Activated naive CD8-positive, alpha-beta T cell treated with anti-CD3 and anti-CD28 coated beads, Interleukin-2, amount 10 ng/mL, durations not matched to agents 7 days and 5 days (primary cell): Measurements from ENCODE around the gene NUCKS1. TPM values are rescaled to one million over a fixed set of nuclear protein-coding genes. Genes with fewer than 3 reads are reported as not detected.

Experiments used
- ATAC-seq: fragments of 150-1000 bp; cut with Tn5 transposase; one replicate; pipeline ENCODE4 v1.10.0; 2021; ENCODE audit warnings: low read depth, moderate library complexity
- POLR2A ChIA-PET: fragments of 350-600 bp; sonication (Branson Sonifier 250); formaldehyde crosslinking; loops from one replicate; lab custom pipeline; 2021; ENCODE audit warnings: antibody characterized with exemption; lab: Charles Lee
- DNase-seq: peaks from one replicate; pipeline ENCODE4 v3.0.0; 2021
- H3K27ac Mint-ChIP-seq: one replicate; pipeline ENCODE4 v1.8.0; 2022; ENCODE audit warnings: mild to moderate bottlenecking, mixed read lengths
- H3K27me3 Mint-ChIP-seq: one replicate; pipeline ENCODE4 v1.8.0; 2022; ENCODE audit warnings: mild to moderate bottlenecking, moderate library complexity, mixed read lengths
- H3K36me3 Mint-ChIP-seq: one replicate; pipeline ENCODE4 v1.8.0; 2021; ENCODE audit warnings: mild to moderate bottlenecking, mixed read lengths
- H3K4me1 Mint-ChIP-seq: one replicate; pipeline ENCODE4 v1.8.0; 2021; ENCODE audit warnings: mixed read lengths
- H3K4me3 Mint-ChIP-seq: one replicate; pipeline ENCODE4 v1.8.0; 2022; ENCODE audit warnings: mild to moderate bottlenecking, moderate library complexity, mixed read lengths
- H3K9me3 Mint-ChIP-seq: one replicate; pipeline ENCODE4 v1.8.0; 2021; ENCODE audit warnings: mixed read lengths
- total RNA-seq, 2 experiments: library from RNA; stranded (reverse); gene quantifications; one replicate each; pipeline ENCODE4 v1.2.3, GENCODE V29; 2021

Gene NUCKS1
- total RNA-seq, 2 experiments from 2014 or later = 200 to 211 TPM

DNA sequence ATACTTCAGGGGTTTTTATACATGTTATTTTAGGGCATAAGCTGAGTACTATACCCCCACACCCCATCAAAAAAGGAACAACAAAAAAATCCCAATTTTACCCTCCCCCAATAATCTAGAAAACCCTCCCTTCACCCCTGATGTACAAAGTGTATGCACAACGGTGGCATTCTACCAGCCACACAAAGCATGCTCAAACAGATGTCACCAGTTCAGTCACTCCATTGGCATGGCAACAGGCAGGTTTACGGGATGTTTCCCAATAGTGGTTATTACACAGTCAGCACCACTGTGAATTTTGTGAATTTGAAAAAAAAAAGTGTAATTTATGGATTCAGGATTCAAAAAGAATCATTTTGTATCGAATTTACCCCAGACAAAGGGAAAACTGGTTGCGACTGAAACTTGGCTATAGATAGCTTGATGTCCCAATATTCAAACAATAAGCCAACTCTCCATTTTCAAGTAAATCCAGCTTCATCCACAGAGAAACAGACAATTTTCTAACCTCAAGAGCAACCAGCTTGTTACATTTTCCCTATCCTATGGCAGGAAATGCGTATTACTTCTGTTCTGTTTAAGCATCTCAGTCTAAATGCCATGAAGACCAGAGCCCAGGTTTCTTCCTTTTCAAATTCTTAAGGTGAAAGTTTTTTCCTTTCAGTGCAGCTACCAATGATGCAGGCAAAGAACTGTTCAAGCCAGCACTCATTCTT, 35.6 kb downstream of the NUCKS1 start:
- H3K9me3 Mint-ChIP-seq = no peaks in the 10 kb centered on the region
- ATAC-seq = no peak
- no peaks in the 10 kb centered on the region for H3K27me3 Mint-ChIP-seq
- H3K36me3 Mint-ChIP-seq = peaks cover 42% of the 10 kb centered on the region
- POLR2A ChIA-PET = no interaction called here
- H3K4me1 Mint-ChIP-seq = peaks cover 7% of the 10 kb centered on the region
- H3K27ac Mint-ChIP-seq = no peak overlapping the region
- H3K4me3 Mint-ChIP-seq = no peak overlapping the region
- no peak for DNase-seq

DNA sequence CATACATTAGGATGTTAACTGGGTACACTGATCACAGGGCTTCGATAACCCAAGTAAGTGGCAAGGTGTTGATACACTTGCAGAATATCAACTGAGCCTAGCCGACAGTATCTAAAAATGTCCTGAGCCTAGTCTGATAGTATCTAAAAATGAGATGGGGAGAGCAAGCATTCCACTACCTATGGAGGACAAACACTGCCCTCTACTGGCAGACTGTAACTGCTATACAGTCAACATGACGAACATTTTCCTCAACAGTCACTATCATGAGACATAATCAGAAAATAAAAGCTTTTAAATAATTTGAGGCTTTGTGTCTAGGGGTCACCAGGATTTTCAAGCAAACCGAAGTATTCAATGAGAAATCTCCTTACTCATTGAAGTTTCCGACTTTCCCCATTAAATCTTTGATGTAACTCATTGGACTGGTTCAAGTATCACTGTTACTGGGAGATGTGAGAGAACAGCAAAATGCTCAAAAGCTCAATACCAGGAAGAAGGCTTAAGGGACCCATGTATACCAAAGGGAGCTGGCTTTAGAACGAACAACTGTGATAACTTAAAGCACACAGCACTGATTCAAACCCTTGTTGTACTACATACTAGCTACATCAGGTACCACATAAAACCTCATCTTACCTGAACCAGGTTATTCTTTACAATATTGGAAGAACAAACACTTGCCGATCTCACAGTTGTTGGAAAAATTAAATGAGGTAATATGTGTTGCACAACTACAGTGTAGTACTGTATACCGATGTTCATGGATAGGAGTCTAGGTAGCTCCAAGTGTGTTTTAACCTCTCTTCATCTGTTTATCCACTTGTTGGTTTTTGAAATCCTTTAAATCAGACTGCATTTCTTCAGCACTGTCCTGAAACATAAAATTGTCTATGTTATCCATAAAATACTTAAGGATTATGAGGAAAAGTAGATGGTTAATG, 38.6 kb downstream of the NUCKS1 start:
- ATAC-seq (peak; percentile 86), DNase-seq (no peak)
- no peaks in the 10 kb centered on the region for H3K27me3 Mint-ChIP-seq
- H3K4me1 Mint-ChIP-seq = peaks cover 14% of the 10 kb centered on the region
- H3K4me3 Mint-ChIP-seq = no peak overlapping the region
- H3K36me3 Mint-ChIP-seq = peaks cover 33% of the 10 kb centered on the region
- POLR2A ChIA-PET = interaction anchor here (0.6 to 1.7 kb wide), 7 partner anchors 29 to 119 kb away, joined by 3 to 6 read pairs (median 5); partner anchors contain the start of genes ELK4, NUCKS1 and RAB29
- H3K27ac Mint-ChIP-seq = peak overlapping the region; percentile 15
- H3K9me3 Mint-ChIP-seq = no peaks in the 10 kb centered on the region

DNA sequence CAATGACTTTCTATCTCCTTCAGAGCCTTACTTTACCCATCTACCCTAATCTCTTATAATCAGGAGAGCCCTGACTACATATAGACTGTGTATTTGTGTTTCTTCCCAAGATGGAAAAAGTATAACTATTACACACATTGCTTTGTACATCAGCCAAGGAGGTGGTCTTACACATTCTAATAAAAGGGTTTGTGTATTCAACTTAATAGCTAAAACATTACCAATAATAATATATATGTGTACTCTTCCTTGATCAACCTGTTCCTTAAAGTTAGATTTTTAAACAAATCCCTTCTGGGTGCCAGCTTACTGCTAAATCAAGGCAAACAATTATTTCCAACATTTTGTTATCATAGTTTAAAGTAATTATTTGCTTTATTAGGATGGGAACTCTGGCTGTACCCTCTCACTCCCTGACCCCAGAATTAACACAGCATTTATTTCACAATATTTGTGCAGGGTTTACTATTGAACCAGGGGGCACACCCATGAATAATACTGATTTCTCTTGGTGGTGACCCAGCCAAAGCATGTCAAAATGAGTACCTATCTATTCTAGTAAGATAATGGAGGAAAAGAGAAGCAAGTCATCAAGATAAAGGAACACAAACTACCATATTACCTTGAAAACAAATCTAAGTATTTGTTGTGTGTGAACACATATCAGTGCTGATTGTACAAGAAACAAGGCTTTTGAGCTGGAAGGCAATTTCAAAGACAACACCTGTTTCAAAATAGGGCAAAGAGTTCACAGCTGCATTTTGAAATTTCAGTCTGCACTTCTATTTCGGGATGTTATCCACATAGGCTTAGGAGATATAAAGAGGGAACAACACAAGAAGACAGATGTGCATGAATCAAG, 39.5 kb downstream of the NUCKS1 start:
- no peaks in the 10 kb centered on the region for H3K27me3 Mint-ChIP-seq
- H3K36me3 Mint-ChIP-seq = peaks cover 24% of the 10 kb centered on the region
- ATAC-seq (no peak), DNase-seq (no peak)
- POLR2A ChIA-PET = interaction anchor here (1.3 to 1.7 kb wide), 4 partner anchors 39 to 119 kb away, joined by 3 to 6 read pairs (median 6); partner anchors contain the start of genes ELK4, NUCKS1 and RAB29
- H3K4me1 Mint-ChIP-seq = peaks cover 16% of the 10 kb centered on the region
- no peak overlapping the region for H3K27ac Mint-ChIP-seq
- H3K4me3 Mint-ChIP-seq = no peak overlapping the region
- H3K9me3 Mint-ChIP-seq = no peaks in the 10 kb centered on the region

DNA sequence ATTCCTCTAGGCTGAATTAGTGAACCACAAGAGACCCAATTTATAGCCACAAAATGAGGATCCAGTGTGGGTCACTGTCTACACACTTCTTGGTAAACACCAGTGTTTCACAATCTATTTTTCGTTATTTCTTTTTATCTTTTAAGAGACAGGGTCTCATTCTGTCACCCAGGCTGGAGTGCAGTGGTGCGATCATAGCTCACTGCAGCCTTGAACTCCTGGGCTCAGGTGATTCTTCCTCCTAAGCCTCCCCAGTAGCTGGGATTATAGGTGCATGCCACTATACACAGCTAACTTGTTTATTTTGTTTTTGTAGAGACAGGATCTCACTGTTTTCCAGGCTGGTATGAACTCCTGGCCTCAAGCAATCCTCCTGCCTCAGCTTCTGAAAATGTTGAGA, 40.3 kb downstream of the NUCKS1 start:
- POLR2A ChIA-PET = interaction anchor here (0.9 kb wide), 1 partner anchor 12 kb away, joined by 3 read pairs; no protein-coding TSS in a partner anchor
- DNase-seq (no peak), ATAC-seq (no peak)
- Mint-ChIP-seq H3K4me3 (no peak overlapping the region), H3K4me1 (peaks cover 19% of the 10 kb centered on the region), H3K27me3 (no peaks in the 10 kb centered on the region), H3K9me3 (no peaks in the 10 kb centered on the region), H3K36me3 (peaks cover 20% of the 10 kb centered on the region), H3K27ac (no peak overlapping the region)

DNA sequence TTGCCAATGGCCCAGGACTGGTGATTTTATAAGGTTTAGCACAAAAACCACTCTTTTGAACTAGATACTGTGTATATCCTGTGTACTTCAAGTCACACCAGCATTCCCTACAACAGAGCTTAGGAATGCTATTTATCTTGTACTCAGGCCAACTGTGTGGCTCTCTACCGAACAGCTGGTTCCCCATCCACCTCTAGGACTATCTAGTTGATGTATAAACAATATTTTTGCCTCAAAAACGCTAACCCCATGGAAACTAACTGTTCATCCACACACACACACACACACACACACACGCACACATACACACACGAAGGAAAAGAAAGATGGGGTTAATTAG, 41.0 kb downstream of the NUCKS1 start:
- ATAC-seq = no peak

DNA sequence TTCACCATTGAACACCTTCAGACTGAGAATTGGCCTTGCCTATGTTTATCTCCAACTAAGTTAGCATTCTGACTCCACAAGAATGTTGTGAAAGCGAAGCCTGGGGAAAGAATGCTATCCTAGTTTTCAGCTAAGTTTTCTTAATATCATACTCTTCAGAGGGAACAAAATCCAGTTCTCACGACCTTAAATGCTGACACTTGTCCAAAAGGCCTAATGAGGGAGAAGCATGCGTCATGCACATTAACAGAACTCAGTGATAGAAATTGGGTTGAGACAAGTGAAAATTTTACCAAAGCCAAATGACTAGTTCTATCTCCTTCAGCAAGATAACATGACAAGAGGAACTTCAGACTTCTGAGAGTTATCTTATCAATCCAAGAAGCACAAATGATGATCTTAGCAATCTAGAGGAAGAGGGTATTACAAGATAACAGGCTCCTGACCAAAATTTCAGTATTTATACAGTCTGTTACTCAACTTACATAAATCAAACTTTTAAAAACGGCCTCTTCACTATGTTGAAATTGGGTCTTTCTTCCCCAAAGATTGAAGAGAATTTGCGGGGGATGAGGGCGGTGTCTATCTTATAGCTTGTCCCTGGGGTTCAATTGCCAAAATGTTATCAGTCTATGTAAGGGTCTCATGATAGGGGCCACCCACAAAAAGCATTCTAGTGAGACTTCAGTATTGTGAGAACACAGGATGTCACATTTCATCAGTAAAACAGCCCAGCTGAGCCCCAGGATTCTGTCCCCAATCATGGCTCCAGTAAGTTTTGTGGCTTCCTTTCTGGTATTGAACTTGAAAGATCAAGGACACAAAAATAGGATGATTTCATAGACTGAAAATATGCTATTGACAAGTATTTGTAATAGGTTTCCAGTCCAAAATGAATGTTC, 43.1 kb downstream of the NUCKS1 start:
- Mint-ChIP-seq H3K36me3 (peaks cover 20% of the 10 kb centered on the region), H3K27me3 (no peaks in the 10 kb centered on the region), H3K4me3 (no peak overlapping the region), H3K4me1 (peaks cover 22% of the 10 kb centered on the region), H3K27ac (no peak overlapping the region), H3K9me3 (no peaks in the 10 kb centered on the region)
- POLR2A ChIA-PET = no interaction called here
- no peak for DNase-seq
- ATAC-seq = no peak

More for the DNA sequence above, 41.0 kb downstream of the NUCKS1 start:
- no peak for DNase-seq
- POLR2A ChIA-PET = interaction anchor here (0.9 kb wide), 1 partner anchor 12 kb away, joined by 3 read pairs; no protein-coding TSS in a partner anchor
- H3K4me3 Mint-ChIP-seq = no peak overlapping the region
- H3K9me3 Mint-ChIP-seq = no peaks in the 10 kb centered on the region
- peak overlapping the region; percentile 25 for H3K27ac Mint-ChIP-seq
- no peaks in the 10 kb centered on the region for H3K27me3 Mint-ChIP-seq
- H3K36me3 Mint-ChIP-seq = peaks cover 18% of the 10 kb centered on the region
- peaks cover 20% of the 10 kb centered on the region for H3K4me1 Mint-ChIP-seq

DNA sequence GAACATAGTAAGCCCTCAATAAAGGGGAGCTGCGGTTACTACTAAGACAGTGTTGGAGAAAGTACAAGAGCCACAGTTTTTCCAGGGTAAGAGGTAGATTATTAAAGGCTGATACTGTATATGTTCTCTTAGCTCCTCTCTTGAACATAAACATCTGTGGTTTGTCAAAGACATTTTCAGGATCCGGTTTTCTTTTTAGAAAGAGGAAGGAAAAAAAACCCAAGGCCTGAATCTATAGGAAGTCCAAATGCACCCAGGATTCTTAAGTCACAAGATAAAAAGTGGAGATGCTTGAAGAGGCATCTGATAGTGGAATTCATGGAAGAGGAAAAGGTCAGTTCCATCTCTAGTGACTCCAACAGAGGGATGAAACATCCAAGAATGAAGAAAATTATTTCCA, 45.1 kb downstream of the NUCKS1 start:
- Mint-ChIP-seq H3K36me3 (peaks cover 17% of the 10 kb centered on the region), H3K27me3 (no peaks in the 10 kb centered on the region), H3K4me3 (no peak overlapping the region), H3K4me1 (peaks cover 17% of the 10 kb centered on the region), H3K9me3 (no peaks in the 10 kb centered on the region), H3K27ac (no peak overlapping the region)
- DNase-seq = no peak
- POLR2A ChIA-PET = no interaction called here
- no peak for ATAC-seq

DNA sequence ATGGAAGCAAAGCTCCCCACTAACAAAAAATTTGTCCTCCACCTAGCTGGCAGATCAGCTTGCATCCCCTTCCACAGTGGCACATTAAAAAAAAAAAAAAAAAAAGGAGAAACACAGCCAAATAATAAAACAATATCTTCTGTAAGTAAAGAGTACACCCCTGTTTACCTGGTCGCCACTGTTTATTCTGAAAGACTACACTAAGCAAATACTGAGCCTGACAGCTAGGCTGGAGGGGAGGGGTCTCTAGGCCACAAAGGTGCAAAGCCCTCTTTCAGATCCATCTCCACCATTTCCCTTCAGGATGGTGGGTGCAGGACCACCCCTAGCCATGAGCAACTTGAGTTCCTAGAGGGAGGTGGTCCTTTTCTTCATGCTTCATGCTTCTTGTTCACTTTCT, 46.9 kb downstream of the NUCKS1 start:
- Mint-ChIP-seq H3K4me3 (no peak overlapping the region), H3K4me1 (peaks cover 17% of the 10 kb centered on the region), H3K36me3 (peaks cover 10% of the 10 kb centered on the region), H3K27ac (no peak overlapping the region), H3K27me3 (no peaks in the 10 kb centered on the region), H3K9me3 (no peaks in the 10 kb centered on the region)
- ATAC-seq (no peak), DNase-seq (no peak)
- POLR2A ChIA-PET = interaction anchor here (0.7 to 1.0 kb wide), 3 partner anchors 10 to 337 kb away, joined by 3 to 5 read pairs (median 3); no protein-coding TSS in a partner anchor

DNA sequence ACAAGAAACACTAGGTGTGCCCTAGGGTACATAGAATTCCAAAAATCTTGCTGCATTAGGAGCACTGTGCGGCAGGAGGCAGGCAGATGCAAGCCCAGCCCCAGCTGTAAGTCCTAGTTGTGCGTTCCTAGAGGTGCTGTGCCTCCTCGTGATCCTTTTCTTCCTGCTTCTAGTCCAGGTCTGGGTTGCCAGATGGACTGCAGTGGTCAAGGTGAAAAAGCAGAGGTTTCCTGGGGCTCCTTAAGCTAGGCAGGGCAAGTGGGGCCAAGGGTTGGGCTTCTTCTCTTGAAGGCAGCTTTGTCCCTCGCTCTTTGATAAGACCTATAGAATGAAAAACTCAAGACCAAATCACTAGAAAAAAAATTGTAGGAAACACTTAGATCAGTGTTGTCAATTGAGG, 48.1 kb downstream of the NUCKS1 start:
- Mint-ChIP-seq H3K9me3 (no peaks in the 10 kb centered on the region), H3K4me3 (no peak overlapping the region), H3K4me1 (peaks cover 12% of the 10 kb centered on the region), H3K27ac (no peak overlapping the region), H3K36me3 (peaks cover 10% of the 10 kb centered on the region), H3K27me3 (peaks cover 3% of the 10 kb centered on the region)
- no peak for ATAC-seq
- DNase-seq = no peak
- POLR2A ChIA-PET = no interaction called here

DNA sequence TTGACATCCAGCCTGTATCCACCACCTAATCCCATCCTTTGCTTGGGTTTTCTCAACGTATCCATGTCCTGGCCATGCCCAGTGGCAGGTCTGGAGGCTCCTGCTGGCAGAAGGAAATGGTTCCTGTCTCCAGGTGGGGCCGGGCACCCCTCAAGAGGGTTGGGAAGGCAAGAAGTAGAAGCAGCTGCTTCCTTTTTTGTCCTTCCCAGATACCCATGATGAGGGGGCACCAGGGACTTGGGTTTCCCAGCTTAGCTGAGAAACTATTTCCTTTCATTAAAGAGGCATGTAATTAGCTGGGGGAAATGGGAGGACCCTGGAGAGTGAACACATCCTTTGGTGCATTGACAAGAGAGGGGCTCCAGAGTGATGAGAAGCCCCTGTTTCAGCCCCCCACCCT, 48.6 kb downstream of the NUCKS1 start:
- Mint-ChIP-seq H3K27me3 (peaks cover 7% of the 10 kb centered on the region), H3K9me3 (no peaks in the 10 kb centered on the region), H3K36me3 (peaks cover 7% of the 10 kb centered on the region), H3K27ac (no peak overlapping the region), H3K4me3 (no peak overlapping the region), H3K4me1 (peaks cover 10% of the 10 kb centered on the region)
- ATAC-seq (no peak), DNase-seq (no peak)
- POLR2A ChIA-PET = no interaction called here

DNA sequence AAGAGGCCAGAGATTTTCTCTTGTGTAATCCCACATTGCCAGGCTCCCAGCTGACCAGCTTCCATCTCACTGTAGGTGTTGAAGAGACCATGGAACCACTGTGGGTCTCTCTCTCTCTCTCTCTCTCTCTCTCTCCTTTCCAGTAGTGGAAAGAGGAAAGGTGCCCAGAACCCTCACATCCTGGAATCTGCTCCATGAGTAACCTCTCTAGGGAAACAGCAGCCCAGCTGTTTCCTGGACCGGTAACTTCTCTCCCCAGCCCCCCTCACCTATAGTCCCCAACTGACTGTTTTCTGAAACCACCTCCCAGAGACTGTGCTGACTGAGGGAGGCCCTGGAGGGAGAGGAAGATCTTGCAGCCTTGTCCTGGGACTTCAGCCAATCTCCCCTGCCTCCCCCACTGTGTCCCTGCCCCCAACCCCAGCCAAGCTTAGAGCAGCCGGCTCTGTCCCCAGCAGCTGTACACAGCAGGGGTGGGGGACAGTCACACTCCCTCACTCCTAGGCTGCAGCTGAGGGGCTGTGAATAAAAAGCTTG, 49.0 kb downstream of the NUCKS1 start:
- Mint-ChIP-seq H3K4me3 (no peak overlapping the region), H3K27ac (no peak overlapping the region), H3K27me3 (peaks cover 11% of the 10 kb centered on the region), H3K9me3 (no peaks in the 10 kb centered on the region), H3K4me1 (peaks cover 9% of the 10 kb centered on the region), H3K36me3 (peaks cover 7% of the 10 kb centered on the region)
- ATAC-seq = no peak
- DNase-seq = no peak
- POLR2A ChIA-PET = no interaction called here

DNA sequence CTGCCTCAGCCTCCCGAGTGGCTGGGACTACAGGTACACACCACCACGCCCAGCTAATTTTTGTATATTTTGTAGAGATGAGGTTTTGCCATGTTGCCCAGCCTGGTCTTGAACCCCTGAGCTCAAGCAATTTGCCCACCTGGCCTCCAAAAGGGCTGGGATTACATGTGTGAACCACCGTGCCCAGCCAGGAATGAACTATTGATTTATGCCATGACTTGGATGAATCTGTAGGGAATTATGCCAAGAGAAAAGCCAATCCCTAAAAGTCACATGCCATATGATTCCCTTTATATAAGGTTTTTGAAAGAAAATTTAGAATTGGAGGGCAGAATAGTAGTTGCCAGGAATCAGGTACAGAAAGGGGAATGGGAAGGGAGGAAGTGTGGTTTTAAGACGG, 50.6 kb downstream of the NUCKS1 start:
- DNase-seq = no peak
- H3K4me3 Mint-ChIP-seq = no peak overlapping the region
- no peak for ATAC-seq
- H3K9me3 Mint-ChIP-seq = no peaks in the 10 kb centered on the region
- peaks cover 3% of the 10 kb centered on the region for H3K4me1 Mint-ChIP-seq
- POLR2A ChIA-PET = no interaction called here
- H3K27me3 Mint-ChIP-seq = peaks cover 13% of the 10 kb centered on the region
- H3K36me3 Mint-ChIP-seq = peaks cover 5% of the 10 kb centered on the region
- H3K27ac Mint-ChIP-seq = no peak overlapping the region
